ENCODE results near the gene ZDHHC8. TPM values are rescaled to one million over a fixed set of nuclear protein-coding genes. Genes with fewer than 3 reads are reported as not detected.

The ZDHHC8 gene
- total RNA-seq, result 10 to 100 TPM; 63.6 to 68.4 TPM

GRCh38 chr22:20131597-20131858 lies at the start of gene ZDHHC8:
Gene ZDHHC8 (plus strand): TSS chr22:20131804. CDS start chr22:20131948, 144 bp downstream.

GRCh38 chr22:20115691-20116375 lies 15.8 kb upstream of the ZDHHC8 start, which contains the start of gene RANBP1:
Gene RANBP1 (plus strand): TSS chr22:20116104. CDS start chr22:20116185, 81 bp downstream.

GRCh38 chr22:20116951-20117632 lies 14.5 kb upstream of the ZDHHC8 start, which contains the start of gene TRMT2A:
Gene TRMT2A (minus strand): TSS chr22:20117226. CDS start chr22:20116906, 320 bp downstream.

GRCh38 chr22:20150381-20151275 lies 19.0 kb downstream of the ZDHHC8 start, which contains the start of gene CCDC188:
Gene CCDC188 (minus strand): TSS chr22:20151055. CDS start chr22:20150986, 69 bp downstream.

Small RNA genes within 50 kb of the gene (microRNA-seq; reads per million reads assigned to microRNA genes)
- gene MIR6816 (ENCODE audit: borderline microRNAs expressed, borderline replicate concordance), result not detected

Other genes starting within 250 kb of the ZDHHC8 start
- gene COMT, start 190.0 kb upstream of the ZDHHC8 start, total RNA-seq, result 10 to 100 TPM; 64.4 to 66.3 TPM
- 10 to 100 TPM; 16.7 to 17.0 TPM for gene TXNRD2, start 190.0 kb upstream of the ZDHHC8 start, total RNA-seq
- 1 to 10 TPM; 1.3 to 1.8 TPM for gene ARVCF, start 115.0 kb upstream of the ZDHHC8 start, total RNA-seq
- gene TANGO2, start 110.7 kb upstream of the ZDHHC8 start, total RNA-seq, result 10 to 100 TPM; 29.1 to 31.9 TPM
- gene DGCR8, start 51.6 kb upstream of the ZDHHC8 start, total RNA-seq, result 10 to 100 TPM; 43.5 to 47.7 TPM
- gene RANBP1, start 15.7 kb upstream of the ZDHHC8 start, total RNA-seq, result 100 to 1,000 TPM; 148 to 159 TPM
- gene TRMT2A, start 14.6 kb upstream of the ZDHHC8 start, total RNA-seq, result 10 to 100 TPM; 81.2 to 88.8 TPM
- gene CCDC188, start 19.3 kb downstream of the ZDHHC8 start, total RNA-seq, result under 1 TPM in 1 of 2 experiments, not detected in 1; 0.14 TPM
- gene RTN4R, start 136.5 kb downstream of the ZDHHC8 start, total RNA-seq, result 1 to 10 TPM; 5.2 to 5.4 TPM
- gene DGCR6L, start 188.3 kb downstream of the ZDHHC8 start, total RNA-seq, result 10 to 100 TPM; 67.8 to 67.9 TPM

Data from activated naive CD4-positive, alpha-beta T cell treated with anti-CD3 and anti-CD28 coated beads, Interleukin-2, amount 10 ng/mL, durations not matched to agents 5 hours and 36 hours (primary cell).